T-helper 2 cell (primary cell): ENCODE measurements around the gene DLG2.

ENCODE experiments used
- DNase-seq, 5 experiments: peaks; one replicate each; pipeline versions ENCODE4 v3.0.0 to v3.0.0-alpha.2; 2012 to 2022

DLG2 gene

DNA sequence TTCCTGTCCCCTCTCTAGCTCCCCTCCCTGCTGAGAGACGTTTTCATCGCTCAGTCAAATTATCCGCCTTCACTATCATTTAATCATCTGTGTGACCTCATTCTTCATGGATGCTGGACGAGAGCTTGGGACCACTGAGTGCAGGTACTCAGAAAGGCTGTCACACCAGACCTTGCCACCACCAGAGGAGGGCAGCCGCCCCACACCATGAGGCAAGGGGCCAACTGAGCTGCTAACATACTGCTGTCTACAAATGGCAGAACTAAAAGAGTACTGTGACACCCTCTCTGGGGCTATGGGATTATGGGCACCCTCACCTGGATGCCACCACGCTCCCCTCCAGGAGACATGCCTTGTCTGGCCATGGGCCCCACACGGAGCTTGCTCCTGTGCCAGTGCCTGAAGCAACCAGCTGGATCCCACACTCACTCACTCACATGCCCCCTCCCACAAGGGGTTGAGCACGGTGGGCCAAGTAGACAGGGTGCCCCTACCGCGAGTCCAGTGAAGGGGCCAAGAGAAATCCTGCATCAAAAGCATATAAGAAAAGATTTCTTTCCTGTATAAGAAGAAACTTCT is 1670.9 kb downstream of the DLG2 start:
- no peak for DNase-seq

DNA sequence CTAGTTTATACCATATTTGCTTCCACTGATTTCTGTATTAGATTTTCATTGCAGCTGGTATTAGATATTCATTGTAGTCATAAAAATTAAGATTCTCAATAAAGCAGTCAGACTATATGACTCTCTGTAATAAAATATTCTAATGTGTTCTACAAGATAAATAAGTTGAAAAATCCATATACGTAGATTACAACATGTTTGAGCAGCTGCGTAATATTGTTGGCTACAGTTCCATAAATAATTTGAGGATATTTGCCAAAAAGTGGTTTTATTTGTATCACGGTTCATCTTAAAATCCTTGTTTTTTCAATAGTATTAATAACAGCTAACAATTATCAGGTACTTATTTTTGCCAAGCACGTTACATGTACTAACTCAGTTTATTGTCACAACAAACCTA is 1672.4 kb downstream of the DLG2 start:
- DNase-seq = no peak

DNA sequence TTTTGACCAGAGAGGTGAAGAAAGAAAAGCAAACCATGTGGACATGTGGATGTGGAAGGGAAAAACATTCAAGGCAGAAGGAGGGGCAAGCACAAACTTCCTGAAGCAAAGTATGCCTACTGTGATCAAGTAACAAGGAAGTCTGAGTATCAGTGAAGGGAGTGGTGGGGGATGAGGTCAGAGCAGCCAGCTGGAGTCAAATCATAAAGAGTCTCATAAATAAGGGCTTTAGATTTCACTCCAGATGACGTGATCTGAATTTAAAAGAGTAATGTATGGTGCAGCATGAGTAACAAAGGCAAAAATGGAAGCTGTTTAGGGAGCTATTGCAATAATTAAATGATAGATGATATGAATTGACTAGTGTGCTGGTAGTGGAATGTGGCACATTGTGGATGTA is 1675.6 kb downstream of the DLG2 start:
- no peak for DNase-seq

DNA sequence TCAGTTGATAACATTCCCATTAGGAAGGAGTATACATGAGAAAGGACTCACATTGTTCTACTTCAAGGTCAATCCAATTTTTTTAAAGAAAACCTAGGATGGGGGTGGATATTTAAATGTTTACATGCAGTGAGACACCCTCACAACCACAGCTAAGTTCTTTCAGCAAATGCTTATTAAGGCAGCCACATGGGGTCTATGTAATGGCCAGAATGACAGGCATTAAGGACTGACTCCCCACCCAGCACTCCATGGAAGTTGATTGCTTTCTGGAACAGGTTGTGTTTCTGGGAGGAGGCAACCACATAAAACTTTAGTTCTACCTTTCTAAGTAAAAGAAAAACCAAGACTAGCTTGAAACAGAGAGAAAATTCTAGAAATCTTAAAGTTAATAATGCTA is 1678.9 kb downstream of the DLG2 start:
- DNase-seq = no peak

DNA sequence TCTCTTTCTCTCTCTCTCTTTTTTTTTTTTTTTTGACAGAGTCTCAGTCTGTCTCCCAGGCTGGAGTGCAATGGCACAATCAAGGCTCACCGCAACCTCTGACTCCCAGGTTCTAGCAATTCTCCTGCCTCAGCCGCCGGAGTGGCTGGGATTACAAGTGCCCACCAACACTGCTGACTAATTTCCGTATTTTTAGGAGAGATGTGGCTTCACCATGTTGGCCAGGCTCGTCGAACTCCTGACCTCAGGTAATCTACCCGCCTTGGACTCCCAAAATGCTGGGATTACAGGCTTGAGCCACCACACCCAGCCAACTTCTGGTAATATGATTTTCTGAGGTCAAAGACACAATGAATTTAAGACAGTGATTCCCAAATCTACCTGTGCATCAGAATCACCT is 1681.2 kb downstream of the DLG2 start:
- DNase-seq = no peak

DNA sequence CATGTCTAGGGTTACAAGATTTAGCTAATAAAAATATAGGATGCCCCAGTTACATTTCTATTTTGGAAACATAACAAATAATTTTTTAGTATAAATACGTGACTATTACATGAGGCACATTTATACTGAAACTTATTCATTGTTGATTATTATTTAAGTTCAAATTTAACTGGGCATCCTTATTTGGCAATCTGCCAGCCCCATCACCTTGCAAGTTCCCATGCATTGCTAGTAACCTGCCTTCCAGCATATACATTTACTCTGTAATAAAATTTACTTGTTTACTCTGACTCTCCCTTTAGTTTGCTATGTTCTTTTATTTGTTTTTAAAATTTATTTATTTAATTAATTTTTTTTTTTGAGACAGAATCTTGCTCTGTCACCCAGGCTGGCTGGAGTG is 1686.1 kb downstream of the DLG2 start:
- DNase-seq = no peak

DNA sequence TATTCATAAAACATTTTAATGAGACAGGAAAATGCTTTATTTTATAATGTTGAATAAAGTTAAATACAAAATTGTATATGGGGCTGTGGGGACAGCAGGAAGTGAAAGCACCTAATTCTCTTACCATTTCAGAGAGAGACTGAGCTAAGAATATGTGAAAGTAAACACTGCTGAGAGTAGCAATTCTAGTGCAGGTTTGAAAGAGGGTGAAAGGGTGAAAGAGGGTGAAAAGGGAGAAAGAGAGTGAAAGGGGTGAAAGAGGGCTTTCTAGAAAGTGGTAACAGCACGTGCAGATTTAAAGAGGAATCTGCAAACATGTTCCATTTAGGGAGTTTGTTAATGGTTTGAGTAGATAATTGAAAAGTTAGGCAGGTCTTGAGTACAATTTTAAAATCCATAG is 1689.0 kb downstream of the DLG2 start:
- no peak for DNase-seq

DNA sequence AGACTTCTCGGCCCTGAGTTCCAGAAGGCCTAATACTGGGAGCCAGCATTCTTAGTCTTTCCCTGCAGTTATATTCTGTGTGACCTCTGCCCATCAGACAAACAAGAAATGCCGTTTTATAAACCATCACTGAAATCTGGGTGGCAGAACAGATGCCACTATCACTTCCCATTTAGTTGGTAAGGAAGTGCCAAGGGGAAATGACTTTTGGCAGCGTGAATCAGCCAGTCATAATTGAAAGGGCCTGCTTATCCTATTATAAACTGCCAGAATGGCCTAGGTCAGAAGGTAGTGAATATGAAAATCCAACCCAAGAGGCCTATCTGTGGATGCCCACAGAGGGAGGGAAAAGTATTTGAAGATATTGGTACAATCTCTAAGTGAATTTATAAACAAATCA is 1694.1 kb downstream of the DLG2 start:
- DNase-seq = no peak

DNA sequence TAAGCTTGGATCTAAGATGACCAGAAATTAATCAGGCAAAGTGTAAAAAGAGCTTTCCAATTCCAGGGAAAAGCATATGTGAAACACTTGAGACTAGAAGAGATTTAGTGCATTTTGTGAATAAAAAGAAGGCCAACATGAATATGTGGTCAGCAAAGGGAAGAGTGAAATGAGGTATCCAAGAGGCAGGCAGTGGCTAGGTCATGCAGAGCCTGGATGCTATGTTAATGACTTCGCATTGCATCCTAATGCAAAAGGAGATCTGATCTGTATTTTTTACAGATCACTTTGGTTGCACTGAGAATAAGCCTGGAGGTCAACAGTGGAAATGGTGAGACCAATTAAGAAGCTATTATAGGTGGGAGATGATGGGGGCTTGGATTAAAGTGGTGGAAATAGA is 1699.7 kb downstream of the DLG2 start:
- DNase-seq = no peak

DNA sequence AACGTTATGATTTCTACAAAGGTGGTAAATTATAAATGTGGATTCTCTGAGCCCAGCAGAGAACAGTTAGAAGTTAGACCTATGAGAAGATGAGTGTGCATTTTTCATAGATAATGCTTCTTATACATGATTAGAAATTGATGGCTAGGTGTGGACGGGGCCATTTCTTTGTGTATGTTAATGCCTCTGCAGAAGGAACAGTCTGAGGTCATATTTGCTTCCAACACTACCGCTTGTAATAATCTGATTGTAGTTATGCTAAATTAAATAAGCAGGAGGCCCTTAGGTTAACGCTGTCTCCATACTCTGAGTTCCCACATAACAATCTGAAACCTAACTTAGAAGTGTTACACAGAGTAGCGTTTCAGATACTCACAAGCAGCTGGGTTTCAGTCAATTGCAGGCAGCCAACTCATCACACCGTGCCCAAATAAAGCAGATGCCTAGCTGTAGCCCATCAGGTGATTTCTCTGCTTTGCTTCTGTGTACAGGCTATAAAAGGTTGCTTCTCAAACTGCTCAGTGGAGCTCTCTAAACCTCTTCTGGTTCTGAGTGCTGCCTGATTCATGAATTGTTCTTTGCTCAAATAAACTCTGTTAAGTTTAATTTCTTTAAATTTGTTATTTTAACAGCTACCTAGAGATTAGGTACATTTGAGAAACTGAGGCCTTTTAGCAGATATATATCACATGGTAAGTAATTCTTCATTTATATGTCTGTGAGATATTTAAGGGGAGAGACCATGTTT is 1702.2 kb downstream of the DLG2 start:
- DNase-seq = no peak

DNA sequence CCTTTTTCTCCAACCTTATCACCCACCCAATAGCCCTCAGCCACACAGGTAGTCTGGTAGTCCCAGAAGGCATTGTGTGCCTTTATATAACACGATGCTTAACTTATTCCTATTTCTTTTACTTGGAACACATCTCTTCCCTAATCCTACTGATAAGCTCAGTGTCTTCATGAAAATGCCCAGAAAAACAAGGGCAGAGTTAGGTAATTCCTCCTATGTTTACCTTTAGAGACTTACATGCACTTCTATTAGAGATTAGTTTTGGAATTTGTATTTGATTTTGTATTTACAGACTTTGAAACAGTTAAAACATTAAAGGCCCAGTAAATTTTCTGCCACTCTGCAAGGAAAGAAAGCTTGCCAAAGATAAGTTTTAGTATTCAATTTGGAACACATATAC is 1703.2 kb downstream of the DLG2 start:
- DNase-seq = no peak

DNA sequence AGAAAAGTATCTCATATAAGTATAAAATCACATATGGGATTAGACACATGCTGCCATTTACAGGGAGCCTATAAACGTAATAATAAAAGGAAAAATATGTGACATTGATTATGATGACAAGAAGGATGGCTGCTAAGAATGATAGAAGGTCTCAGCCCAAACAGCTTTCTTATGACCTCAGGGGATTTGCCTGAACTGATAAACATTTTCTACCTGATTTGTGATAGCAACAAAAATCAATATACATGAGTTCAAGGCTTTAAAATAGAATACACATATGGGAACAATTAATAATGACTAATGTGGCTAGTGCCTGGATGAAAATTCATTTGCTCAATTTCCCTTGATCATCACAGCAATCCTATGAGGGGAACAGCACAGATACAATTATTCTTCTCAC is 1704.2 kb downstream of the DLG2 start:
- no peak for DNase-seq

DNA sequence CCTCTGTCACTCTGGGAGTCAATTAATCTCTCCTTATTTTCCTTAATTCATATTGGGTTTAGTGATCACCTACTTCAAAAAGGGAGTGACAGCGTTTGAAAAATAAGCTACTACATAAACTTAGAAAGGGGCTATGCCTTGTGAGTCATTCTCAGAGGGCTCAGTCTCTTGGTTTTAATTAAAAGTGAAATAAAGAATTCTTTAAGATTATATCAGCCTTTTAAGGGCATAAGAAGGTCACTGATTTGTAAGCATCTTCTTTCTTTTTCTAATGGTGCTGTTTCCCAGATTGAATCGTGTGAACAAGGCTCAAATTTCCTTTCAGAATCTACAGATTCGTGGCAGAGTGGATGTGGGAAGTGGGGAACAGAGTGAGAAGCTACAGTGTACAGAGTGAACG is 1704.8 kb downstream of the DLG2 start:
- no peak for DNase-seq

DNA sequence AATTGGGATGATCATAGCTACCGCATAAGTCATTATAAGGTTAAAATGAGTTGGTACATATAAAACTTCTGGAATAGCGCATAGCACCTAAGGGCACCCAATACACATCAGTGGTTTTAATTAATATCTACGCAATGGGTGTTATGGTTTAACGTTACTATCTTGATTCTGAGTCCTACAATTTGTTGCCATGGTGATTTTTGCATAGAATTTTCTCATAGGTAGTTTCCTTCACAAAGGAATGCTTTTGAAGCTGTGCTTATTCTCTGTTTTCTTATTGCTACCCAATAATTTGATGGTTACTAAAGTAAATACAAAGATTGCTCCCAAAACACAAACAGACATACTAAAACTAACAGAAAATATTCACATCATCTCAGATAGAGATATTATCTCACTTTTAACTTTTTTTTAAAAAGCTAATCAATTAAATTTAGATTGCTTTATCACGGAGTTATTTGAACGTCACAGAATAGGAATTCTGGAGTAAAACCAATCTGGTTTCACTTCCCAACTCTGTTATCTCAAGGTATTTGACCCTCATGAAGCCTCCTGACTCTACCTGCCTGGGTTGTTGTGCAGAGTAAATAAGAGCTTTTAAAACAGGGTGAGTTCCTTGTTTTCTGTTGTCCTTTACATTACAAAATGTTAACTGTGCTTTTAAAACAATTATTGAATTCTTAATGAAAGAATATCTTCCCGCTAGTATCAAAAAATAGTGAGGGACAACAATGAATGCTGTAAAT is 1705.5 kb downstream of the DLG2 start:
- DNase-seq = no peak

DNA sequence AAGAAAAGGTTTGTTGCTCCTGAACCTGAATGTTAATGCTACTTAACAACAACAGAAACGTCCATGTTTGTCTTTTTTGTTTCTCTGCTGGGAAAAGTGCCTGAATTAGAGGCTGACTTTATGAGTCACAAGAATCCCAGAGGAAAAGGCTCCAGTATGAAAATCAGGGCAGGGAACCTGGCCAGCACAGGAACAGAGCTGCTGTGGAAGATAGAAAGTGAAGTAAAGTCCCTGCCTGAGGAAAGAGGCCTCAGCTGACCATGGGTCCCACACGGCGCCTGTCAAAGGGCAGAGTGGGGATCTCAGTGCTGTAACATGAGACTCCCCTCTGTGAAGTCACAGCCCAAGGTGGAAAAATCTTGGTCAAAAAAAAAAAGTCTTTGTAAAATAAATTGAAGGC is 1708.7 kb downstream of the DLG2 start:
- DNase-seq = no peak

DNA sequence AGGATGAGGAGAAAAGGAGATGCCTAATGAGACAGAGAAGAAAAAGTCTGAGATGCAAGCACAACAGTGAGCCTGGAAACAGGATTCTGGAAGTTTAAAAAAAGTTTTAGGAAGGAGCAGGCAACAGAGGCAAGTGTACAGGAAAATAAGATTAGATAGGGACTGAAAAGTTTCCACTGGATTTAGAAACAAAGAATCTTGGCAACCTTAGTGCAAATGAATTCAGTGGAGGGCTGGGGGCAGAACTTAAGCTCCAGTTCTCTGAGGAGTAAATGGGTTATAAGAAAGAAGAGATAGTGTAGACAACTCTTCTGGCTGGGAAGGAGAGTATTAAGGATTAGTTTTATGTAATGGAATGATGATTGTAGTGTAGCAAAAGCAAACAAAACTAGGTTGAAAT is 1712.1 kb downstream of the DLG2 start:
- no peak for DNase-seq

DNA sequence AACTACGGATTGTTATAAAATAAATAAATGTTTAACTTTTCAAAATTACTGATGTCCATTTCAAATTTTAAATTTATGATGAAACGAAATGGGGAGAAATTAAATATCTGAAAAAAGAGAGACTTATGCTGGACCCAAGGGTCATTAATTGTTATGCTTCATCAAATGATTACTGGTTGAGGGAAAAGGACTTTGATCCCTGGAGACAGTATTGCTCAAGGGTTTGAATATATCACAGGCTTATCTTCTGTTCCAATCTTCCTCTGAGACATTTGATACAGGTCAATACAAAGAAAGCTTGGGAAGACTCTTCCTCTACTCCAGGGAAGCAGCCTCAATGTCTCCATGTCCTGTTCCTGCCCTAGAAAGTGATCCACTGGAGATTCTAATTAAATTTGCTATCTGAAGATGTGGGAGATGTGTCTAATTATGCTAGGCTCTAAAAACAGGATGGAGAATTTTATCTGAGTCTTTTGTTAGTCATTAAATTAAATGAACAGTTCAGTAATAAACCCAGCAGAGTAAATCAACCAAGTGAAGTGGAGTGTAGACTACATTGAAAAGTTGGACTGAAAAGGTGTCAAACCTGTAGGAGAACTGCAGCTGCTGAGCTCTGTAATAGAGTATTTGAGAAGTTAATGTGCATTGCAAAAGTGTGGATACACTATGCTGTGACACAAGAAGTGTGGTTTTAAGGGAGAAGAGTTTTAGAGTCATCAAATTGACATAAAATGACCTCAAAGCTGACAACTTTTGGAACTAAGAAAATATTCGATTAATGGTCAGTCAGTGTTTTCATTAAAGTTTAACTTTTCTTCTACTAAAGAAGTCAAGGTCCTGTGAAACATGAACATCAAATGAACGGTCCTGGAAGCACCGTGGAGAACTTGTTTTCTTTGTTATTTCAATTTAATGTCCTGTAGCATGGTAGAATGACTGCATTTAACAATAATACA is 1717.3 kb downstream of the DLG2 start:
- DNase-seq = no peak

DNA sequence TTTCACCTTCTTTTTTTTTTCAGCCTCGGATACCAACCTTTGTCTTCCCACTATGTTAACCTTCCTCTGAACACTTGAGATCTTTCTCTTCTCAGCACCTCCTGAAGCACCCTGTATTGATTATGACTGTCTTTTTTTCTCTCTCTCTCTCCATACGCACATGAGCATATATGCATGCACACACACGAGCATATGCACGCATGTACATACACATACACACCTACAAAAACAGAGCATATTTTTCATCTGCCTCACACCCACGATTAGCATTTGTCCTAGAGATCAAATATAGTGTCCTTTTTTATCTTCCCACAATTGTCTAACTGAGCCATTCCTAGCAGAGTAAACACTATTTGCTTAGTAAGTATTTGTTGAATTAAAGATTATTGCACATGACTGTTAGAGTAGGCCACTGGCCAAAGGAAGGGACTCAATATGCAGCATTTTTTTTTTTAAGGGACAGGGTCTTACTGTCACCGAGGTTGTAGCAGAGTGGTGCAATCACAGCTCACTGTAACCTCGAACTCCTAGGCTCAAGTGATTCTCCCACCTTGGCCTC is 1718.8 kb downstream of the DLG2 start:
- no peak for DNase-seq

DNA sequence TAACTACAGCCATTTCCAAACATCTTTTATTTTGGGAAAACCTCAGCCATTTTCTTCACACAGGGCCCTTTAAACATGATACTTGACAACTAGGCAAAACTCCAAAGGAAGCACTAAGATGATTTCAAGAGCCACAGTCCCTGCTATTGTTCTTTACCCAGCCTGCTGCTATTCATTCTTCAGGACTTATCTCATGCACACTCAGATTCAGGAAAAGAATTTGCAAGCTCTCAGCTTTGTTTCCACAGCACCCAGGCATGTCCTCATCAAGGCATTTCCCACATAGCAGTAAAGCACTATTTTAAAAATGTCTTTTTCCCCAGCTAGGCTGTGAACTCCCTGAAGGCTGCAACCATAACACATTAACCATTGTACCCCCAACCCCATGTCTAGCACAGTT is 1731.6 kb downstream of the DLG2 start:
- DNase-seq = no peak

DNA sequence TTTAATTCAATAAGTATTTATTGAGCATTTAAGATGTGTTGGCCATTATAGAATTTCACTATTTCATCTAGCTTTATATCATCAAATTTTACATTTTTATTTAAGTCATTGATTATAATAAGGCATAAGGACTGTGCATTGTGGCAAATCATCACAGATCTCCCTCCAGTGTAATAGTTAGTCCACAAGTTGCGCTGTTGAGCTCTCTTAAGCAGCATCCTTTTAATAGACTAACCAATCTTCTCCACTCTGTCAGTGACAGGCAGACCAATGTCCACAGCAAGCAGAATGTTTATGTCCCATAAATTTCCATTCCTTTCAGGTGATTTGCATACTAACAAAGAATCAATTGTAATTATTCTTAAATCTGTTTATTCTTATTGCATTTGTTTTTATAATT is 1745.7 kb downstream of the DLG2 start:
- no peak for DNase-seq

DNA sequence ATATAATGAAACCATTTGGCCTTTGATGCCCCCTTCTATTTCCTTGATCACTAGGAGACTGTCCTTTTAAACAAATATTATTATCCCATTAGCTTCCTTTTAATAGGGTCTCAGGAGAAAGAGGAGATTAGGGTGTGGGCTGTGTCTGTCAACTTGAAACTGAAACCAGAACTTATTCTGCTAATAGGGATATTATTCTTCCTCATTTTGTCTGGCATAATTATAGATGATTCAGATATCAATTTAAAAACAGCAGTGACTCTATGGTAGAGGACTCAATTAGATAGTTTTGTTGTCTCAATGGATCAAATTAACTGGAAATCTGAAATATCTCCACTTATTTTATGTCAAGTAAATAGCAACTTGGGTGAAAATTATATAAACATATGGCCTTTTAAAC is 1756.1 kb downstream of the DLG2 start:
- no peak for DNase-seq

DNA sequence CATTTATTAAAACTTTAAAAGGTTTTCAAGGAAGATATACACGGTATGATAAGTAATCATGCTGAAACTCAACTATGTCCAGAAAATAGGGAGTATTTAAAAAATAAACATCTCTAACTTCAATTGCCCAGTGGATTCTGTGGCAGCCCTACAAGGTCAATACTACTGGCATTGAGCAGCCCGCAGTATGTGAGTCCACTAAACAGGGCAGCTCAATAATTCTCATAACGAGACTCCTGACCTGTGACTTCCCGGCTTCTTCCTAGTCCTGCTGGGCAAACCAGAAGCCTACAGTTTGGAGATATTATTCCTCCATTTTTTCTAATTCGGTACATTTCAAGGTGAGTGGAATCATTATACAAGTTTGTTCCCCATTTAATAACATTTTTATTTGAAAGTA is 1760.5 kb downstream of the DLG2 start:
- DNase-seq = no peak
